WI38 (cell line): Measurements from ENCODE around the gene DEPDC1.

ENCODE experiments used
- H3K4me3 ChIP-seq: 2 replicates; pipeline ENCODE4 v1.5.1; 2011; ENCODE audit warnings: low read depth, mild to moderate bottlenecking, control low read depth, low read length
- CTCF ChIP-seq: IDR thresholded peaks from 2 replicates; pipeline ENCODE4 v1.5.1; 2012; ENCODE audit warnings: low read depth, mild to moderate bottlenecking, control low read depth, low read length

Gene DEPDC1

GRCh38 chr1:68473060-68473459 is 23.8 kb downstream of the DEPDC1 start:
- TF ChIP-seq CTCF: no peak
- no peak overlapping the region for H3K4me3 ChIP-seq

GRCh38 chr1:68470388-68470970 is 26.4 kb downstream of the DEPDC1 start:
- no peak overlapping the region for H3K4me3 ChIP-seq
- peak; percentile 58 for TF ChIP-seq CTCF

- no peak overlapping the region for H3K4me3 ChIP-seq
- TF ChIP-seq CTCF: no peak
Observed at GRCh38 chr1:68464891-68465290, 32.0 kb downstream of the DEPDC1 start.

GRCh38 chr1:68460935-68461334 is 35.9 kb downstream of the DEPDC1 start:
- no peak for TF ChIP-seq CTCF
- H3K4me3 ChIP-seq: no peak overlapping the region

- H3K4me3 ChIP-seq: no peak overlapping the region
- no peak for TF ChIP-seq CTCF
Observed at GRCh38 chr1:68459796-68460195, 37.1 kb downstream of the DEPDC1 start.

GRCh38 chr1:68459091-68459490 is 37.8 kb downstream of the DEPDC1 start:
- no peak overlapping the region for H3K4me3 ChIP-seq
- no peak for TF ChIP-seq CTCF

- no peak overlapping the region for H3K4me3 ChIP-seq
- TF ChIP-seq CTCF: no peak
Observed at GRCh38 chr1:68456202-68456601, 40.7 kb downstream of the DEPDC1 start.
